NCI-H1436 treated with DMSO at 0.1 percent for 48 hours (cell line): Measurements from ENCODE around the gene ANK2.

ENCODE experiments used
- DNase-seq: peaks from one replicate; lab custom pipeline; 2025; lab: John Stamatoyannopoulos, UW

ANK2 gene

DNA sequence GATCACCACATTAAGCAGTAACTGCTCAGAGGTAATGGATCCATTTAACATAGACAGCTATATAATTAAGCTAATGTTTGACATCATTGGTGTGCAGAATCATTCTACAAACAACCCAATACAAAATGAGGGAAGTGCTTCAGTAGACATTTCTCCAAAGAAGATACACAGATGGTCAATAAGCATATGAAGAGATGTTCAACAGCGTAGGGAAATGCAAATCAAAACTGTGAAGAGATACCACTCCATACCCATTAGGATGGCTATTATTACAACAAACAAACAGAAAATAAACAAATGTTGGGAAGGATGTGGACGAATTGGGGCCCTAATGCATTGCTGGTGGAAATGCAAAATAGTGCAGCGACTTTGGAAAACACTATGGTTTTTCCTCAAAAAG is 294.6 kb downstream of the ANK2 start:
- DNase-seq: no peak

- no peak for DNase-seq
These were observed 297.8 kb downstream of the ANK2 start for GRCh38 chr4:113347245-113347644.

GRCh38 chr4:113349430-113349829 is 300.0 kb downstream of the ANK2 start:
- DNase-seq: no peak

DNA sequence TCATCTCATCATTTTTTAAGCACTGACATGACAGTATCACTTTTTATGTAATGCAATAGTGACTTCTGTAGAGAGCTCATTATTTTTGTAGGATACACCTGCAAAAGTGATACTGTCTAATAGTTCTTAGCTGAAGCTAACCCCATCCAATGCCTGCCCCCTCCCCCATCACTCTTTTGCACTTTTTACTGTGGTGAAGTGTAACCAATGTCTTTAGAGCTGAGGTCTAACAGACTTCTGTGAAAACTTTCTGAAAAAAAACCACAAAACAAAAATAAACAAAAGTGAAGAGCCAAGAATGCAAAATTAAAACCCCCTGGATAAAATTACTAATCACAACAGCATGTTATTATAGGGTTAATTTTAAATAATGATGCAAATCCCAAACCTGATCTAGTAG is 301.1 kb downstream of the ANK2 start:
- no peak for DNase-seq

GRCh38 chr4:113355550-113356371 is 306.3 kb downstream of the ANK2 start:
- no peak for DNase-seq

DNA sequence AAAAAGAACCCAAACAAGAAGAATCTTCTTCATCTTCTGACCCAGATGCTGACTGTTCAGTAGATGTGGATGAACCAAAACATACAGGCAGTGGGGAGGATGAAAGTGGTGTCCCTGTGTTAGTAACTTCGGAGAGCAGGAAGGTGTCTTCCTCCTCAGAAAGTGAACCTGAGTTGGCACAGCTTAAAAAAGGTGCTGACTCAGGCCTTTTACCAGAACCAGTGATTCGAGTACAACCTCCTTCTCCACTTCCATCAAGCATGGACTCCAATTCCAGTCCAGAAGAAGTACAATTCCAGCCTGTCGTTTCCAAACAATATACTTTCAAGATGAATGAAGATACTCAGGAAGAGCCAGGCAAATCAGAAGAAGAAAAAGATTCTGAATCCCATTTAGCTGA is 307.0 kb downstream of the ANK2 start:
- DNase-seq: no peak

DNA sequence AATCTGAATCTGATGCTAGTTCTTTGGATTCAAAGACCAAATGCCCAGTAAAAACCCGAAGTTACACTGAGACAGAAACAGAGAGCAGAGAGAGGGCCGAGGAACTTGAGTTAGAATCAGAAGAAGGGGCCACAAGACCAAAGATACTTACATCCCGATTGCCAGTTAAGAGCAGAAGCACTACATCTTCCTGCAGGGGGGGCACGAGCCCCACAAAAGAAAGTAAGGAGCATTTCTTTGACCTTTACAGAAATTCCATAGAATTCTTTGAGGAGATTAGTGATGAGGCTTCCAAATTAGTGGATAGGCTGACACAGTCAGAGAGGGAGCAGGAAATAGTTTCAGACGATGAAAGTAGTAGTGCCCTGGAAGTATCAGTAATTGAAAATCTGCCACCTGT is 309.3 kb downstream of the ANK2 start:
- no peak for DNase-seq

GRCh38 chr4:113365377-113365776 is 315.9 kb downstream of the ANK2 start:
- no peak for DNase-seq

DNA sequence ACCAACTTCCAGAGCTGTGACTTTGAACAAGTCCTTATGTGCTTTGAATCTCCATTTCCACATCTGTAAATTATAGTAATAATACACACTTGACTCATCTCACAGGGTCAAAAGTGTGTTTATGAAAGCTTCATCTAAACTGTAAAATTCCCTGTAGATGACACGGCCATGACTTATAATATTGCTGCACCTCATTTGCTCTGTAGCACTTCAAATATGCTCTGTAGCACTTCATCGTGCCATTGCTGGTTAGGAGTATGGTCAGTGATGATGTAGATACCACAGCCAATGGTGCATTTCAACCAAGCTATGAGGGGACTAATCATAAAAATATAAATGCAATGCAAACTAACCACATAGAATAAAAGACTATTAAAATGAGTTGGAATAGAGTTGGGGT is 318.6 kb downstream of the ANK2 start:
- no peak for DNase-seq

DNA sequence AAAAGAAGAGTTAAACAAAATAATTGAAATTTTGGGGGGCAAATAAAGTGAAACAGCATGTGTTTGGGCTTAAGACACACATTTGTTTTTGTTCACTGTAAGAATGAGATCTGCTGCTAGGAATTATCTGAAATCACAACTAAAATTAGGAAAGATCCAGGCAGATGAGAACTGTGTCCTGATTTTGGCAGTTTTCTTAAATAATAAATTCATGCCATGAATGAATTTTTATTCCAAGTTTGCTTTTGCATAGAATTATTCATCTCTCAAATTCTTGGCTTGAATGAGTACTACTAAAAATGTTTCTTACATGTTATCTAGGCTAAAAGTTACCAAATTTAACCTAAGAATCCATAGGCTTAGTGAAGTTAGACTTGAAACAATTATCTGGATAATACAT is 321.7 kb downstream of the ANK2 start:
- no peak for DNase-seq

DNA sequence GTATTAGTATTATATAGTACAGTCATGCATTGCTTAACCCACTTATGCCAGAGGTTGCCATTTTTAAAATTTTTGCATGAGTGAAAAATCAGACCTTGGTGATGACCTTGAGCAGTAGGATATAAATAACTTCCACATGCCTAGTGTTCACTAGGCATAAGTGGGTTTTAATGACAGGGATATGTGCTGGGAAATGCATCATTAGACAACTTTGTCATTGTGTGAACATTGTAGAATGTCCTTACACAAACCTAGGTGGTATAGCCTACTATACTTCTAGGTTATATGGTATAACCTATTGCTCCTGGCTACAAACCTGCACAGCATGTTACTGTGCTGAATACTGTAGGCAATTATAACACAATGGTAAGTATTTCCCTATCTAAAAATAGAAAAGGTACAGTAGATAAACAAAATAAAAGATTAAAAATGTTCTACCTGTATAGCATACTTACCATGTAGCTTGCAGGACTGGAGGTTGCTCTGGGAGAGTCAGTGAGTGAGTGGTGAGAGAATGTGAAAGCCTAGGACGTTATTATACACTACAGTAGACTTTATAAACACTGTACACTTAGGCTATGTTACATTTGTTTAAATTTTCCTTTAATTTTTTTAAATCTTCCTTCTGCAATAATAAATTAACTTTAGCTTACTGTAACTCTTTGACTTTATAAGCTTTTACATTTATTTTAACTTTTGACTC is 326.7 kb downstream of the ANK2 start:
- no peak for DNase-seq

GRCh38 chr4:113378836-113379235 is 329.4 kb downstream of the ANK2 start:
- no peak for DNase-seq

DNA sequence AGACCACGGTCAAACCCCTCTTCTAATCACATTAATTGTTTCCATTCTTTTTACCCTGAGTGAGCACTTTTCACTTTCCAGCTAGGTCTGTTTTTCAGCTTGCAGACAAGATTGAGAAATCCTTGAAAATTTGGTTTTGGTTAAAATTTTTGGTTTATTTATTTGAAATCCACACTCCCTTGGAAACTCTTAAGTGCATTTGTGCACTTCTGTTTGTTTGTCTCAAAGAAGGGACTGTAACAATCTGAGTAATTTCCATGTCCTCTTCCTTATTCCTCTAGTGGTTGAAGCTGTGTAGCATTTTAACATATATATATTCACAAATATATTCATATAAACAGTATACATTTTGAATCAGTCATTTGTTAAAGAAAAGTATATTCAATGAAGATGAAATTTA is 333.3 kb downstream of the ANK2 start:
- no peak for DNase-seq

DNA sequence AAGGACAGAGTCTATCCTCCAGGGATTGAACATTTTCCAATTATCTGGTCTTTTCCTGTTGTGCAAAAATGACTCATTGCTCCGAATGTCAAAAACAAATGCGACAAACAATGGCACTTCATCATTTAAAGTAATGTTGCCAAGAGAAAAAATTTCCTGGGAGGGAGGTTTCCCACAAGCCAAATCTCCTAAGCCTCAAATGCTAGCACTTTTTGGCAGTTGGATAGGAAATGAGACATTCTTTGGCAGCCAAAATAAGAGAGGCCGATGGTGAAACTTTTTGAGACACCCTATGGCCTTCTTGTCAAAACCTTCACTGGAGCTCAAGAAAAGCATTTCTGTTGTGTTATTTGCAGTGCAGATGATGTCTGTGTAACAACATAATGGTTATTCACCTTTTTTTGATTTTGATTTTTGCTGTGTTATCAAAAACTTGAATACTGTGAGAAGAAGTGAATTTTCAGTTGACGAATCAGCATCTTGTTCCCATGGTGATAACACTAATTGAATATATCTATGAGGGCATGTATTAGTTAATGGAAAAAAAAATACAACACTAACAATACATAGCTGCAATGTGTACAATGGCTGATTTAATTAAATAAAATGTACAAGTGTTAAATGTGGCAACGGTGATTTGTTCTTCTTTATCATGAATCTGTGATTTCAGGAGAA is 333.8 kb downstream of the ANK2 start:
- no peak for DNase-seq

GRCh38 chr4:113384600-113384999 is 335.1 kb downstream of the ANK2 start:
- DNase-seq: no peak

GRCh38 chr4:113385281-113385899 is 335.9 kb downstream of the ANK2 start:
- no peak for DNase-seq

DNA sequence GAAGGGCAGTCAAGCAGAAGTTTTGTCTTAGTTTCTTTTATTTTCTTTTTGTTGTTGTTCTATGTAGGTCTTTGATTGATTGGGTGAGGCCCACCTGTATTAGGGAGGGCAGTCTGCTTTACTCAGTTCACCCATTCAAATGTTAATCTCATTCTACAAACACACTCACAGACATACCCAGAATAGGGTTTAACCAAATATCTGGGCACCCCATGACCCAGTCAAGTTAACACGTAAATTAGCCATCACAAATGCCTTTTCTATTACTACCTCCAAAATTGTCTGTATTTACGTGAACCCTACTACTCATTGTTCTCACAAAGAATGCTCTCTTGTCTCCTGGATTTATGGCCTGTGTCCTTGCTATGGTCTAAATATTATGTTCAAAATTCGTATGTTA is 339.7 kb downstream of the ANK2 start:
- DNase-seq: no peak

GRCh38 chr4:113390850-113391249 is 341.4 kb downstream of the ANK2 start:
- DNase-seq: no peak

- no peak for DNase-seq
These were observed 344.8 kb downstream of the ANK2 start for GRCh38 chr4:113394108-113394729.

DNA sequence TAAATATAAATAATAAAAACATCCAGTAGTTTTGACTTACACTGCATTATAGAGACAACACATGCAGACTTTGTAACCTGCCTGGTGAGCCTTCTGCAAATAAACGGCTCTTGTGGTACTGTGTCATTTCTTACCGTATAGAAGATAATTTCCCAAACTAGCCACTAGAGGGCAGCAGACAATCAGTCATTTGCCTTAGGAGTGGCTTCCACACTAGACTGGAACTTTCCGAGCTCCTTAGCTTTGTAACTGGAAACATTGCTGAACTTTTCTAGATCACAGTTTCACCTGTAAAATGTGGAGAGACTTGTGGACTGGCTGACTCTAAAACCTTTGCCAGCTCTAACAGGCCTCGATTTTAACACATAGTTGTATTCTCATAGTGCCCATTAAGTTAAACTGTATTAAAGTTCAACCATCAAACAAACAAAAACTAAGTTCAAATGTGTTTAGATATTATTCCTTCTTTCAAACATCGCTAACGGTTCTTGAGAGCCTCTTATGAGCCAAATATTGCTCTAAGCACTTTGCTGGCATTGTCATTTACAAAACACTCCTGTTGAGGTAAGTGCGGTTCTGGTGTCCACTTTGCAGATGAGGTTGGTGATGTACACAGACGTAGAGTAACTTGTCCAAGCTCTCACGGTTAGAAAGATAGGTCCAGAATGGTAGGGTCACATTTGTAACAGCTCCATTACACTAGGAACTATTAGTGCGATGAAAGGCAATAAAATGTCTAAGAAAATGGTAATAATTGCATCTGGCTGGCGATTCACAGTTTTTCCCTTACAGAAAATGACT is 345.5 kb downstream of the ANK2 start:
- peak; percentile 62 for DNase-seq

GRCh38 chr4:113397114-113397701 is 347.8 kb downstream of the ANK2 start:
- no peak for DNase-seq
